WTC11 (cell line): ENCODE measurements around the gene ACYP2. TPM values are rescaled to one million over a fixed set of nuclear protein-coding genes. Genes with fewer than 3 reads are reported as not detected.

Experiments
- ATAC-seq: fragments of 200-7000 bp; cut with Tn5 transposase; 2 replicates; pipeline ENCODE4 v1.10.0; 2021; ENCODE audit warnings: mild to moderate bottlenecking, moderate library complexity
- CTCF ChIA-PET: fragments of 300-600 bp; sonication (Branson Sonifier 250); formaldehyde crosslinking; loops from one replicate; lab custom pipeline; 2021; ENCODE audit warnings: antibody characterized with exemption; lab: Charles Lee
- POLR2A ChIA-PET: fragments of 350-600 bp; sonication (Branson Sonifier 250); formaldehyde crosslinking; loops from one replicate; lab custom pipeline; 2021; ENCODE audit warnings: antibody characterized with exemption; lab: Charles Lee
- DNase-seq: peaks from one replicate; pipeline ENCODE4 v3.0.0; 2021; ENCODE audit warnings: low spot score
- H3K27ac Mint-ChIP-seq: 2 replicates; pipeline ENCODE4 v1.8.0; 2021; ENCODE audit warnings: mixed read lengths
- H3K27me3 Mint-ChIP-seq: 2 replicates; pipeline ENCODE4 v1.8.0; 2021; ENCODE audit warnings: low read depth, mild to moderate bottlenecking, moderate library complexity, mixed read lengths
- H3K36me3 Mint-ChIP-seq: 2 replicates; pipeline ENCODE4 v1.8.0; 2021; ENCODE audit warnings: mixed read lengths
- H3K4me1 Mint-ChIP-seq: 2 replicates; pipeline ENCODE4 v1.8.0; 2022; ENCODE audit warnings: mixed read lengths
- H3K4me3 Mint-ChIP-seq: 2 replicates; pipeline ENCODE4 v1.8.0; 2021; ENCODE audit warnings: mild to moderate bottlenecking, moderate library complexity, mixed read lengths
- H3K9me3 Mint-ChIP-seq: 2 replicates; pipeline ENCODE4 v1.8.0; 2021; ENCODE audit warnings: mixed read lengths
- ATF2 ChIP-seq: sonication (generic); formaldehyde crosslinking; IDR thresholded peaks from 2 replicates; pipeline ENCODE4 v1.8.1; 2022; ENCODE audit warnings: low read depth, missing genetic modification reagents, borderline replicate concordance
- ATF6 ChIP-seq: sonication (generic); formaldehyde crosslinking; IDR thresholded peaks from 2 replicates; pipeline ENCODE4 v1.8.1; 2023; ENCODE audit warnings: mild to moderate bottlenecking, missing genetic modification reagents
- CREB1 ChIP-seq: sonication (generic); formaldehyde crosslinking; IDR thresholded peaks from 2 replicates; pipeline ENCODE4 v1.8.0; 2023; ENCODE audit warnings: mild to moderate bottlenecking, missing genetic modification reagents
- FOXP1 ChIP-seq: sonication (generic); formaldehyde crosslinking; IDR thresholded peaks from 2 replicates; pipeline ENCODE4 v1.8.0; 2022; ENCODE audit warnings: missing genetic modification reagents, mild to moderate bottlenecking, moderate library complexity, borderline replicate concordance
- IRF2 ChIP-seq: sonication (generic); formaldehyde crosslinking; IDR thresholded peaks from 2 replicates; pipeline ENCODE4 v1.8.0; 2022; ENCODE audit warnings: low read depth, missing genetic modification reagents, borderline replicate concordance
- JAZF1 ChIP-seq: fragments of 250-450 bp; sonication (Bioruptor Pico); IDR thresholded peaks from 2 replicates; pipeline ENCODE4 v1.9.0; 2021; ENCODE audit warnings: moderate library complexity, mild to moderate bottlenecking, inconsistent platforms
- MLX ChIP-seq: sonication (generic); formaldehyde crosslinking; IDR thresholded peaks from 2 replicates; pipeline ENCODE4 v1.8.1; 2023; ENCODE audit warnings: mild to moderate bottlenecking, missing genetic modification reagents, moderate library complexity
- RELA ChIP-seq: sonication (generic); formaldehyde crosslinking; IDR thresholded peaks from 2 replicates; pipeline ENCODE4 v1.8.1; 2022; ENCODE audit warnings: missing genetic modification reagents, mild to moderate bottlenecking, borderline replicate concordance
- SMAD3 ChIP-seq: sonication (generic); formaldehyde crosslinking; IDR thresholded peaks from 2 replicates; pipeline ENCODE4 v1.8.0; 2022; ENCODE audit warnings: missing genetic modification reagents, mild to moderate bottlenecking, borderline replicate concordance
- TEAD4 ChIP-seq: sonication (generic); formaldehyde crosslinking; IDR thresholded peaks from 2 replicates; pipeline ENCODE4 v1.8.0; 2022; ENCODE audit warnings: mild to moderate bottlenecking, missing genetic modification reagents
- TP53 ChIP-seq: sonication (generic); formaldehyde crosslinking; IDR thresholded peaks from 2 replicates; pipeline ENCODE4 v1.8.1; 2023; ENCODE audit warnings: mild to moderate bottlenecking, missing genetic modification reagents
- USF1 ChIP-seq: sonication (generic); formaldehyde crosslinking; IDR thresholded peaks from 2 replicates; pipeline ENCODE4 v1.8.0; 2022; ENCODE audit warnings: mild to moderate bottlenecking, missing genetic modification reagents
- USF2 ChIP-seq: sonication (generic); formaldehyde crosslinking; IDR thresholded peaks from 2 replicates; pipeline ENCODE4 v1.8.1; 2023; ENCODE audit warnings: mild to moderate bottlenecking, missing genetic modification reagents, moderate library complexity
- ZBTB21 ChIP-seq: sonication (generic); formaldehyde crosslinking; IDR thresholded peaks from 2 replicates; pipeline ENCODE4 v1.8.1; 2023; ENCODE audit warnings: mild to moderate bottlenecking, missing genetic modification reagents, borderline replicate concordance
- ZMAT4 ChIP-seq: fragments of 250-450 bp; sonication (Bioruptor Pico); IDR thresholded peaks from 2 replicates; pipeline ENCODE4 v1.9.0; 2021; ENCODE audit warnings: mild to moderate bottlenecking
- ZNF121 ChIP-seq: sonication (generic); formaldehyde crosslinking; IDR thresholded peaks from 2 replicates; pipeline ENCODE4 v1.8.0; 2023; ENCODE audit warnings: missing genetic modification reagents
- ZNF232 ChIP-seq: sonication (generic); formaldehyde crosslinking; IDR thresholded peaks from 2 replicates; pipeline ENCODE4 v1.8.0; 2022; ENCODE audit warnings: mild to moderate bottlenecking, missing genetic modification reagents
- ZNF317 ChIP-seq: sonication (generic); formaldehyde crosslinking; IDR thresholded peaks from 2 replicates; pipeline ENCODE4 v1.8.1; 2023; ENCODE audit warnings: low read depth, mild to moderate bottlenecking, moderate library complexity, missing genetic modification reagents, borderline replicate concordance
- ZNF416 ChIP-seq: fragments of 250-450 bp; sonication (Bioruptor Pico); IDR thresholded peaks from 2 replicates; pipeline ENCODE4 v1.9.0; 2021; ENCODE audit warnings: mild to moderate bottlenecking, inconsistent platforms
- ZNF532 ChIP-seq: fragments of 250-450 bp; sonication (Bioruptor Pico); IDR thresholded peaks from 2 replicates; pipeline ENCODE4 v1.9.0; 2021; ENCODE audit warnings: mild to moderate bottlenecking, borderline replicate concordance
- total RNA-seq: library from RNA; stranded (reverse); gene quantifications from 3 replicates; pipeline ENCODE4 v1.2.3, GENCODE V29; 2021

The ACYP2 gene
- total RNA-seq, 1 experiment from 2014 or later = 4.4 TPM

- TF ChIP-seq ATF6 (CRISPR knock-in tag) = no peak
- no peak for TF ChIP-seq SMAD3 (CRISPR knock-in tag)
- no peak for TF ChIP-seq ZBTB21 (CRISPR knock-in tag)
- TF ChIP-seq ZMAT4 (CRISPR knock-in tag) = no peak
- no peak for TF ChIP-seq RELA (CRISPR knock-in tag)
Observed at GRCh38 chr2:54196646-54197045, 81.2 kb downstream of the ACYP2 start (continued).

- CTCF ChIA-PET = no interaction called here
- DNase-seq (no peak), ATAC-seq (no peak)
- no peak overlapping the region for H3K27ac Mint-ChIP-seq
- H3K4me1 Mint-ChIP-seq = peaks cover 11% of the 10 kb centered on the region
- H3K4me3 Mint-ChIP-seq = no peak overlapping the region
- H3K27me3 Mint-ChIP-seq = no peaks in the 10 kb centered on the region
- POLR2A ChIA-PET = no interaction called here
- no peaks in the 10 kb centered on the region for H3K36me3 Mint-ChIP-seq
- TF ChIP-seq IRF2 = no peak
- no peak for TF ChIP-seq ATF2 (CRISPR knock-in tag)
- no peak for TF ChIP-seq MLX (CRISPR knock-in tag)
- TF ChIP-seq TEAD4 (CRISPR knock-in tag) = no peak
- TF ChIP-seq CREB1 (CRISPR knock-in tag) = no peak
- no peak for TF ChIP-seq FOXP1 (CRISPR knock-in tag)
- TF ChIP-seq TP53 (CRISPR knock-in tag) = no peak
- TF ChIP-seq USF1 (CRISPR knock-in tag) = no peak
- no peak for TF ChIP-seq JAZF1 (CRISPR knock-in tag)
- TF ChIP-seq ZNF232 = no peak
- TF ChIP-seq ZNF317 = no peak
- TF ChIP-seq ZNF532 (CRISPR knock-in tag) = no peak
- no peak for TF ChIP-seq ZNF416 (CRISPR knock-in tag)
- no peak for TF ChIP-seq ZNF121 (CRISPR knock-in tag)
- no peak for TF ChIP-seq USF2 (CRISPR knock-in tag)
- H3K9me3 Mint-ChIP-seq = peaks cover 4% of the 10 kb centered on the region
Observed at GRCh38 chr2:54204476-54204875, 89.1 kb downstream of the ACYP2 start.
